Large intestine (tissue), 3 donors: ENCODE results near the gene ABCA6. TPM values are rescaled to one million over a fixed set of nuclear protein-coding genes. Genes with fewer than 3 reads are reported as not detected.

Experiments
- DNase-seq, 2 donors: peaks; one replicate each; pipeline versions ENCODE4 v3.0.0 to v3.0.0-alpha.2; 2013
- H3K27ac ChIP-seq: one replicate; pipeline ENCODE4 v1.5.1; 2013; ENCODE audit warnings: low read length
- H3K27me3 ChIP-seq: 2 replicates; pipeline ENCODE4 v1.6.1; 2013; ENCODE audit warnings: low read length; ENCODE audit not compliant: control insufficient read depth, insufficient read depth
- H3K36me3 ChIP-seq: 2 replicates; pipeline ENCODE4 v1.6.1; 2013; ENCODE audit warnings: low read length; ENCODE audit not compliant: control insufficient read depth, insufficient read depth
- H3K4me1 ChIP-seq: one replicate; pipeline ENCODE4 v1.6.1; 2013; ENCODE audit warnings: low read length; ENCODE audit not compliant: control insufficient read depth, insufficient read depth
- H3K4me3 ChIP-seq: one replicate; pipeline ENCODE4 v1.5.1; 2013; ENCODE audit warnings: low read length
- H3K9me3 ChIP-seq: one replicate; pipeline ENCODE4 v1.6.1; 2013; ENCODE audit warnings: mild to moderate bottlenecking, low read depth, low read length, moderate library complexity; ENCODE audit not compliant: control insufficient read depth
- WGBS: methylation state at CpG from one replicate; pipeline ENCODE4 v1.1.5; 2013; ENCODE audit warnings: low lambda C conversion rate; ENCODE audit not compliant: insufficient coverage; 5-methylcytosine and 5-hydroxymethylcytosine counted together
- polyA plus RNA-seq: library from polyadenylated mRNA; unstranded; fragments of 120-200 nt; gene quantifications from one replicate; pipeline ENCODE4 v1.2.1, GENCODE V29; 2013

The ABCA6 gene
- polyA plus RNA-seq, 1 donor, result 1.6 TPM

- no peaks in the 10 kb centered on the region for H3K36me3 ChIP-seq
- no peak for DNase-seq
- no peaks in the 10 kb centered on the region for H3K9me3 ChIP-seq
- 100% methylated on average over 1 of the region's 1 CpG for WGBS
- H3K27me3 ChIP-seq, result no peaks in the 10 kb centered on the region
- H3K4me3 ChIP-seq, result no peak overlapping the region
- no peaks in the 10 kb centered on the region for H3K4me1 ChIP-seq
- H3K27ac ChIP-seq, result no peak overlapping the region
These were observed 1.5 kb upstream of the ABCA6 start for GRCh38 chr17:69143151-69143550.

GRCh38 chr17:69142175-69142802 lies 594 bp upstream of the ABCA6 start:
- H3K4me1 ChIP-seq, result no peaks in the 10 kb centered on the region
- 89% methylated on average over 1 of the region's 3 CpGs for WGBS
- no peak overlapping the region for H3K4me3 ChIP-seq
- peak in 1 of 2 donors; percentile 8 for DNase-seq
- H3K9me3 ChIP-seq, result no peaks in the 10 kb centered on the region
- H3K36me3 ChIP-seq, result no peaks in the 10 kb centered on the region
- H3K27me3 ChIP-seq, result no peaks in the 10 kb centered on the region
- H3K27ac ChIP-seq, result no peak overlapping the region

- no peak for DNase-seq
These were observed 7.6 kb downstream of the ABCA6 start for GRCh38 chr17:69134112-69134511.

GRCh38 chr17:69130627-69131296 lies 10.9 kb downstream of the ABCA6 start:
- peak; percentile 19 to 57 for DNase-seq
- no peak overlapping the region for H3K27ac ChIP-seq
- no peak overlapping the region for H3K4me3 ChIP-seq
- no peaks in the 10 kb centered on the region for H3K27me3 ChIP-seq
- peaks cover 2% of the 10 kb centered on the region for H3K36me3 ChIP-seq
- WGBS, result 45% methylated on average over 3 of the region's 6 CpGs
- no peaks in the 10 kb centered on the region for H3K9me3 ChIP-seq
- peaks cover 3% of the 10 kb centered on the region for H3K4me1 ChIP-seq

More at GRCh38 chr17:69134112-69134511, 7.6 kb downstream of the ABCA6 start:
- H3K36me3 ChIP-seq, result peaks cover 2% of the 10 kb centered on the region
- H3K4me3 ChIP-seq, result no peak overlapping the region
- H3K27ac ChIP-seq, result no peak overlapping the region
- 40% methylated on average over 1 of the region's 3 CpGs for WGBS
- H3K9me3 ChIP-seq, result no peaks in the 10 kb centered on the region
- H3K27me3 ChIP-seq, result no peaks in the 10 kb centered on the region
- H3K4me1 ChIP-seq, result peaks cover 3% of the 10 kb centered on the region

GRCh38 chr17:69123626-69124025 lies 18.1 kb downstream of the ABCA6 start:
- no CpG with 5 or more reads among the region's 1 CpG for WGBS

GRCh38 chr17:69122065-69122464 lies 19.6 kb downstream of the ABCA6 start:
- Histone ChIP-seq H3K27ac (no peak overlapping the region), H3K27me3 (no peaks in the 10 kb centered on the region), H3K36me3 (no peaks in the 10 kb centered on the region), H3K9me3 (no peaks in the 10 kb centered on the region), H3K4me1 (no peaks in the 10 kb centered on the region), H3K4me3 (no peak overlapping the region)
- DNase-seq, result no peak
- WGBS, result 87% methylated on average over 3 of the region's 5 CpGs

More at GRCh38 chr17:69123626-69124025, 18.1 kb downstream of the ABCA6 start:
- Histone ChIP-seq H3K27me3 (no peaks in the 10 kb centered on the region), H3K27ac (no peak overlapping the region), H3K9me3 (no peaks in the 10 kb centered on the region), H3K4me3 (no peak overlapping the region), H3K4me1 (no peaks in the 10 kb centered on the region), H3K36me3 (no peaks in the 10 kb centered on the region)
- no peak for DNase-seq

GRCh38 chr17:69117855-69118784 lies 23.6 kb downstream of the ABCA6 start:
- no peak overlapping the region for H3K27ac ChIP-seq
- no peaks in the 10 kb centered on the region for H3K4me1 ChIP-seq
- no peak overlapping the region for H3K4me3 ChIP-seq
- no peak for DNase-seq
- H3K36me3 ChIP-seq, result no peaks in the 10 kb centered on the region
- 20% methylated on average over 2 of the region's 2 CpGs for WGBS
- no peaks in the 10 kb centered on the region for H3K27me3 ChIP-seq
- H3K9me3 ChIP-seq, result no peaks in the 10 kb centered on the region

- H3K9me3 ChIP-seq, result no peaks in the 10 kb centered on the region
- peak in 1 of 2 donors; percentile 25 for DNase-seq
- no peak overlapping the region for H3K4me3 ChIP-seq
- no CpG with 5 or more reads among the region's 1 CpG for WGBS
- no peaks in the 10 kb centered on the region for H3K27me3 ChIP-seq
- no peak overlapping the region for H3K27ac ChIP-seq
- no peaks in the 10 kb centered on the region for H3K36me3 ChIP-seq
- H3K4me1 ChIP-seq, result no peaks in the 10 kb centered on the region
These were observed 29.9 kb downstream of the ABCA6 start for GRCh38 chr17:69111794-69112193.

GRCh38 chr17:69105907-69106730 lies 35.6 kb downstream of the ABCA6 start:
- Histone ChIP-seq H3K36me3 (no peaks in the 10 kb centered on the region), H3K4me1 (no peaks in the 10 kb centered on the region), H3K27ac (no peak overlapping the region), H3K4me3 (no peak overlapping the region), H3K9me3 (no peaks in the 10 kb centered on the region), H3K27me3 (no peaks in the 10 kb centered on the region)
- DNase-seq, result no peak
- no CpG with 5 or more reads among the region's 10 CpGs for WGBS
